Psoas muscle (tissue), 8 donors: Measurements from ENCODE around the gene MAP2K2. TPM values are rescaled to one million over a fixed set of nuclear protein-coding genes. Genes with fewer than 3 reads are reported as not detected.

Experiments used
- ATAC-seq, 4 donors: fragments of 200-7000 bp; cut with Tn5 transposase; one replicate each; pipeline ENCODE4 v1.9.1; 2020; ENCODE audit warnings: moderate library complexity in 3 of 4, mild to moderate bottlenecking in 2 of 4
- DNase-seq, 2 donors: peaks; one replicate each; pipeline ENCODE4 v3.0.0-alpha.2; 2020
- H3K27ac ChIP-seq: fragments of 200-600 bp; one replicate; pipeline ENCODE4 v1.8.0; 2022
- H3K27me3 ChIP-seq, 3 donors: fragments of 200-600 bp in 1 of 3; one replicate each; pipeline versions ENCODE4 v1.6.1 to v1.8.0; 2013 to 2022; ENCODE audit warnings: low read length in 2 of 3, mild to moderate bottlenecking in 2 of 3, moderate library complexity in 1 of 3; ENCODE audit not compliant: insufficient read depth in 3 of 3
- H3K36me3 ChIP-seq, 2 donors: fragments of 200-600 bp in 1 of 2; one replicate each; pipeline versions ENCODE4 v1.6.1 to v1.8.0; 2013 to 2022; ENCODE audit warnings: low read depth in 1 of 2, mild to moderate bottlenecking in 1 of 2, moderate library complexity in 1 of 2; ENCODE audit not compliant: insufficient read depth in 1 of 2
- H3K4me1 ChIP-seq: fragments of 200-600 bp; one replicate; pipeline ENCODE4 v1.8.0; 2022
- H3K4me3 ChIP-seq: fragments of 200-600 bp; one replicate; pipeline ENCODE4 v1.8.0; 2022; ENCODE audit warnings: mild to moderate bottlenecking
- H3K9me3 ChIP-seq: fragments of 200-600 bp; one replicate; pipeline ENCODE4 v1.8.0; 2022
- WGBS, 3 donors: extraction: QIAGEN DNeasy Blood & Tissue Kit; methylation state at CpG; one replicate each; pipeline versions ENCODE4 v1.1.6 to v1.1.7; 2013; 5-methylcytosine and 5-hydroxymethylcytosine counted together
- intact Hi-C, 2 donors: fragments of 100-400 bp; cut with DNase I; formaldehyde crosslinking; loops; one replicate each; pipeline versions ENCODE4 v1.11.0 to v1.14.2; 2022
- polyA plus RNA-seq, 3 donors: library from polyadenylated mRNA; stranded (reverse); fragments of 200-250 nt; gene quantifications; one replicate each; pipeline ENCODE4 v1.2.3, GENCODE V29; 2013
- total RNA-seq, 4 donors: library from RNA; stranded (reverse); fragmentation: NEBNext Ultra II Directional in 2 of 4; extraction: Animal tissue kit (Norgen Biotek cat#: 25700) in 2 of 4; gene quantifications; one replicate each; pipeline versions ENCODE4 v1.2.1 to v1.2.4, GENCODE V29; 2021 to 2023
- TF ChIP-seq, protein P1 (sequence below): fragments of 200-600 bp; IDR thresholded peaks from one replicate; pipeline ENCODE4 v1.8.0; 2022; ENCODE audit warnings: antibody characterized with exemption
- donor health status: healthy with polysubstance abuse.
- donor health status: DM: no; HTN: no; CAD: no; lungs with moderate emphysema.
- donor health status: Bipolar disorder and iron deficiency.
- donor health status: healthy.
- donor health status: DM: yes; HTN: yes; CAD: no.
- donor health status: DM: no; HTN: no; CAD: no.
- donor health status: DM: no; HTN: no; CAD: no.
- donor health status: DM: yes; HTN: yes; CAD: no.

MAP2K2 gene
- total and polyA plus RNA-seq, 7 donors: 136 to 290 (median 189) TPM

DNA sequence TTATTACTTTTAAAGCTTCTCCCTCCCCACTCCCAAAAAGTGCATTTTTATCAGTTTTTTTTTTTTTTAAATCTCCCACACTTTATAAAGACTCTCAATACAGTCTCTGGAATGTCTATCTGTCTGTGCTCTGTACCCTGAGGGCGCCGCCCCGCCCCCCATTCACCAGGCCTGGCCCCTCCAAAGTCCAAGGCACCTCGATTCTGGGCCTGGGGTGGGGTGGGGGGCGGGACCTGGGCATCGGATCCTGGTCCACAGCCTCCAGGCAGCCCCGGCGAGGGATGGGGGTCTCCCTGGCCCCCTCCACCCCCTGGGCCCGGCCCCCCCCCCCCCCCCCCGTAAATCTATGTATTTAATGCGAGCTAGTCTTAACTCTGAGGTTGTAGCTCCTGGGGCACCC, 80.5 kb downstream of the MAP2K2 start:
- Histone ChIP-seq H3K27me3 (no peaks in the 10 kb centered on the region), H3K4me1 (peaks cover 2% of the 10 kb centered on the region), H3K9me3 (no peaks in the 10 kb centered on the region), H3K36me3 (peaks cover 0 to 34% of the 10 kb centered on the region in 2 donors), H3K27ac (no peak overlapping the region), H3K4me3 (no peak overlapping the region)
- no peak for ATAC-seq
- TF ChIP-seq, protein P1, sequence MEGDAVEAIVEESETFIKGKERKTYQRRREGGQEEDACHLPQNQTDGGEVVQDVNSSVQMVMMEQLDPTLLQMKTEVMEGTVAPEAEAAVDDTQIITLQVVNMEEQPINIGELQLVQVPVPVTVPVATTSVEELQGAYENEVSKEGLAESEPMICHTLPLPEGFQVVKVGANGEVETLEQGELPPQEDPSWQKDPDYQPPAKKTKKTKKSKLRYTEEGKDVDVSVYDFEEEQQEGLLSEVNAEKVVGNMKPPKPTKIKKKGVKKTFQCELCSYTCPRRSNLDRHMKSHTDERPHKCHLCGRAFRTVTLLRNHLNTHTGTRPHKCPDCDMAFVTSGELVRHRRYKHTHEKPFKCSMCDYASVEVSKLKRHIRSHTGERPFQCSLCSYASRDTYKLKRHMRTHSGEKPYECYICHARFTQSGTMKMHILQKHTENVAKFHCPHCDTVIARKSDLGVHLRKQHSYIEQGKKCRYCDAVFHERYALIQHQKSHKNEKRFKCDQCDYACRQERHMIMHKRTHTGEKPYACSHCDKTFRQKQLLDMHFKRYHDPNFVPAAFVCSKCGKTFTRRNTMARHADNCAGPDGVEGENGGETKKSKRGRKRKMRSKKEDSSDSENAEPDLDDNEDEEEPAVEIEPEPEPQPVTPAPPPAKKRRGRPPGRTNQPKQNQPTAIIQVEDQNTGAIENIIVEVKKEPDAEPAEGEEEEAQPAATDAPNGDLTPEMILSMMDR: no peak
- WGBS, 3 donors: 76 to 83% (median 81%) methylated on average over 11 of the region's 11 CpGs
- no peak for DNase-seq
- intact Hi-C loops: no loop called here

DNA sequence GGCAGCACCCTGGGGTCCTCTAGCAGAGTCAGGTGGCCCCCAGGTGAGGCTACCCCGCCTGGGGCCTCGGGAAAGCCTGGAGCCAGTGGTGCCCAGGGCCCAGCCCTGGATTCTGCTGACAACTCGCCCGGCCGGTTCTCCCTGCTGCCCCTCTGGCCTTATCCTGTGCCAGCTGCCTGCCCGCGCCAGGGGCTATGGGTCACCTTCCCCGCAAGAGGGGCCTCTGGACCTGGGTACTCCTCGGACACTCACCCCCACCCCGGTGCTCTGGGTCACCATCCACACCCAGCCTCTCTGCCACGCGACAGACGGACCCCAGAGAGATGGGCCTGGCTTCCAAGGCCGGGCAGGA, 81.2 kb downstream of the MAP2K2 start:
- H3K36me3 ChIP-seq: peaks cover 0 to 34% of the 10 kb centered on the region in 2 donors
- no peaks in the 10 kb centered on the region for H3K9me3 ChIP-seq
- intact Hi-C loops: no loop called here
- no peaks in the 10 kb centered on the region for H3K4me1 ChIP-seq
- WGBS, 3 donors: 69 to 81% (median 70%) methylated on average over 11 to 14 of the region's 14 CpGs
- no peaks in the 10 kb centered on the region for H3K27me3 ChIP-seq
- H3K27ac ChIP-seq: no peak overlapping the region
- TF ChIP-seq, protein P1: no peak
- ATAC-seq: peak; percentile 12 to 24 (median 16)
- no peak for DNase-seq
- H3K4me3 ChIP-seq: no peak overlapping the region

DNA sequence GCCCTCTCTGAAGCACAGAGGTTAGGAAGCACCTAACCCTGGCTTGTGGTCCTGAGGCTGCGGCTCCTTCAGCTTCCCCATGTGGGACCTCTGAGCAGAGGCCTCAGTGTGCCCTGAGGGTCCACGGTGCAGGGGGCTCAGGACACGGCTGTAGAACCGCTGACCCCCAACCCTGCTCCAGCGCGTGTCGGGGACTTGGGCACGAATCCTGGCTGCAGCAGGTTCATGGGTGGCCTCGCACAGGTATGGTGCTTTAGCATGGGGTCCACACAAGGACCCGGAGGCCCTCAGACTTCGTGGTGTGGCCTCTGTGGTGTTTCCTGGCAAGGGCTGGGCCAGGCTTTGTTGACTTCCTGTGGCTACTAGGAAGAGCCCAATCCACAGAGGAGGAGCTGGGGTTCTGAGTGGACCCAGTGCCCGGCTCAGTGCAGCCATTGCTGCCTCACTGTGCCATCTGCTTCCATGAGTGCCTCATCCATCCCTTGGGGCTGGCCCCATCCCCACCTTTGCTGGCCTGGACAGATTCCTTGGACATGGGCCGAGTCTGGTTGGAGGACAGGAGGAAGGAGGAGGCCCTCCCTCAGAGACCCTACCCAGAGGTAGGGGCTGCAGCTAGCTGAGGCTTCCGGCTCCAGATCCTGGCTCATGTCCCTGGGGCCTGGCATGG, 81.7 kb downstream of the MAP2K2 start:
- ATAC-seq: peak; percentile 5 to 21 (median 16)

More for the DNA sequence above, 81.7 kb downstream of the MAP2K2 start:
- Histone ChIP-seq H3K4me1 (no peaks in the 10 kb centered on the region), H3K27ac (no peak overlapping the region), H3K27me3 (no peaks in the 10 kb centered on the region), H3K36me3 (peaks cover 0 to 34% of the 10 kb centered on the region in 2 donors), H3K9me3 (no peaks in the 10 kb centered on the region), H3K4me3 (no peak overlapping the region)
- TF ChIP-seq, protein P1: no peak
- WGBS, 3 donors: 81 to 88% (median 82%) methylated on average over 13 to 14 of the region's 14 CpGs
- intact Hi-C loops: no loop called here
- no peak for DNase-seq

Other genes with a start within 250 kb of the MAP2K2 start
- gene ATCAY, start 243.4 kb downstream of the MAP2K2 start, total RNA-seq: not detected
- gene ATCAY, start 243.4 kb downstream of the MAP2K2 start, polyA plus RNA-seq: under 1 TPM in 1 of 3 donors, not detected in 2; 0.04 TPM
- gene NMRK2, start 191.1 kb downstream of the MAP2K2 start, total RNA-seq: 100 to 1,000 TPM in 1 of 4 donors, 10 to 100 TPM in 2, 1 to 10 TPM in 1; 9.0 to 755 (median 89.4) TPM
- 100 to 1,000 TPM in 2 of 3 donors, 10 to 100 TPM in 1; 45.2 to 636 (median 602) TPM for gene NMRK2, start 191.1 kb downstream of the MAP2K2 start, polyA plus RNA-seq
- 100 to 1,000 TPM in 3 of 4 donors, 10 to 100 TPM in 1; 92.6 to 142 (median 105) TPM for gene DAPK3, start 153.0 kb downstream of the MAP2K2 start, total RNA-seq
- gene DAPK3, start 153.0 kb downstream of the MAP2K2 start, polyA plus RNA-seq: 100 to 1,000 TPM; 148 to 176 (median 165) TPM
- gene EEF2, start 138.7 kb downstream of the MAP2K2 start, total RNA-seq: 1,000 to 10,000 TPM; 2,332 to 3,628 (median 2,726) TPM
- 1,000 to 10,000 TPM; 1,416 to 1,891 (median 1,484) TPM for gene EEF2, start 138.7 kb downstream of the MAP2K2 start, polyA plus RNA-seq
- 10 to 100 TPM; 14.6 to 27.2 (median 17.0) TPM for gene PIAS4, start 116.4 kb downstream of the MAP2K2 start, total RNA-seq
- 10 to 100 TPM; 12.7 to 21.8 (median 14.6) TPM for gene PIAS4, start 116.4 kb downstream of the MAP2K2 start, polyA plus RNA-seq
- gene ZBTB7A, start 57.2 kb downstream of the MAP2K2 start, total RNA-seq: 10 to 100 TPM; 25.7 to 55.9 (median 45.7) TPM
- 10 to 100 TPM; 18.5 to 20.3 (median 20.0) TPM for gene ZBTB7A, start 57.2 kb downstream of the MAP2K2 start, polyA plus RNA-seq
- not detected for gene CREB3L3, start 29.5 kb upstream of the MAP2K2 start, total RNA-seq
- gene CREB3L3, start 29.5 kb upstream of the MAP2K2 start, polyA plus RNA-seq: under 1 TPM in 2 of 3 donors, not detected in 1; 0.04 to 0.22 TPM
- gene SIRT6, start 58.4 kb upstream of the MAP2K2 start, total RNA-seq: 10 to 100 TPM in 3 of 4 donors, 1 to 10 TPM in 1; 8.4 to 13.1 (median 11.4) TPM
- gene SIRT6, start 58.4 kb upstream of the MAP2K2 start, polyA plus RNA-seq: 10 to 100 TPM; 15.0 to 23.5 (median 22.9) TPM
- gene ANKRD24, start 58.6 kb upstream of the MAP2K2 start, total RNA-seq: 1 to 10 TPM in 2 of 4 donors, under 1 TPM in 2; 0.36 to 2.7 (median 0.84) TPM
- under 1 TPM; 0.34 to 0.74 (median 0.41) TPM for gene ANKRD24, start 58.6 kb upstream of the MAP2K2 start, polyA plus RNA-seq
- under 1 TPM; 0.48 to 0.64 (median 0.58) TPM for gene EBI3, start 105.4 kb upstream of the MAP2K2 start, total RNA-seq
- under 1 TPM; 0.19 to 0.77 (median 0.27) TPM for gene EBI3, start 105.4 kb upstream of the MAP2K2 start, polyA plus RNA-seq
- 10 to 100 TPM; 11.7 to 21.6 (median 14.5) TPM for gene YJU2, start 123.0 kb upstream of the MAP2K2 start, total RNA-seq
- gene YJU2, start 123.0 kb upstream of the MAP2K2 start, polyA plus RNA-seq: 10 to 100 TPM; 17.7 to 39.9 (median 27.4) TPM
- 1 to 10 TPM in 1 of 4 donors, under 1 TPM in 2, not detected in 1; 0.42 to 1.6 (median 0.61) TPM for gene SHD, start 155.1 kb upstream of the MAP2K2 start, total RNA-seq
- gene SHD, start 155.1 kb upstream of the MAP2K2 start, polyA plus RNA-seq: 1 to 10 TPM in 1 of 3 donors, under 1 TPM in 2; 0.04 to 2.1 (median 0.08) TPM
- gene TMIGD2, start 178.3 kb upstream of the MAP2K2 start, total RNA-seq: under 1 TPM in 1 of 4 donors, not detected in 3; 0.20 TPM
- gene TMIGD2, start 178.3 kb upstream of the MAP2K2 start, polyA plus RNA-seq: under 1 TPM in 2 of 3 donors, not detected in 1; 0.10 to 0.18 TPM
- gene FSD1, start 180.5 kb upstream of the MAP2K2 start, total RNA-seq: not detected
- gene FSD1, start 180.5 kb upstream of the MAP2K2 start, polyA plus RNA-seq: under 1 TPM in 1 of 3 donors, not detected in 2; 0.08 TPM
- 1 to 10 TPM in 2 of 4 donors, under 1 TPM in 2; 0.60 to 3.7 (median 1.2) TPM for gene STAP2, start 214.7 kb upstream of the MAP2K2 start, total RNA-seq
- 1 to 10 TPM in 1 of 3 donors, under 1 TPM in 2; 0.31 to 1.2 (median 0.53) TPM for gene STAP2, start 214.7 kb upstream of the MAP2K2 start, polyA plus RNA-seq
- 10 to 100 TPM; 10.3 to 16.4 (median 13.2) TPM for gene MPND, start 219.4 kb upstream of the MAP2K2 start, total RNA-seq
- 10 to 100 TPM in 1 of 3 donors, 1 to 10 TPM in 2; 7.4 to 12.4 (median 9.7) TPM for gene MPND, start 219.4 kb upstream of the MAP2K2 start, polyA plus RNA-seq